HCT116 (cell line): ENCODE data around the gene C4orf50. TPM values are rescaled to one million over a fixed set of nuclear protein-coding genes. Genes with fewer than 3 reads are reported as not detected.

Experiments used
- ATAC-seq: fragments of 200-7000 bp; cut with Tn5 transposase; 2 replicates; pipeline ENCODE4 v1.9.1; 2020; ENCODE audit warnings: mild to moderate bottlenecking, moderate library complexity
- BruUV-seq: library from RNA; stranded (reverse); fragments of 400-500 nt; replicated peaks from 2 replicates; lab custom pipeline; 2021; lab: Mats Ljungman, UMichigan
- CTCF ChIA-PET: fragments of 300-600 bp; sonication (Branson Sonifier 250); formaldehyde crosslinking; loops from one replicate; lab custom pipeline; 2021; ENCODE audit warnings: antibody characterized with exemption; lab: Charles Lee
- POLR2A ChIA-PET: fragments of 300-600, 350-600 bp; sonication (Branson Sonifier 250); formaldehyde crosslinking; loops from one replicate; lab custom pipeline; 2021; ENCODE audit warnings: antibody characterized with exemption; lab: Charles Lee
- RAD21 ChIA-PET, 2 experiments: fragments of 300-600 bp; sonication (Branson Sonifier 250); formaldehyde crosslinking; loops; one replicate each; lab custom pipeline; 2023; ENCODE audit warnings: low total read pairs in 2 of 2; ENCODE audit not compliant: uncharacterized antibody in 2 of 2, unreplicated experiment in 2 of 2, low non-redundant PET in 1 of 2; lab: Charles Lee
- DNase-seq: peaks from one replicate; pipeline ENCODE4 v3.0.0-alpha.2; 2010; ENCODE audit warnings: low read depth, low spot score
- H2AFZ ChIP-seq: fragments of 200-600 bp; shearing (Covaris generic), sonication (generic); 2 replicates; pipeline ENCODE4 v1.6.1; 2017; ENCODE audit warnings: low read depth, mixed run types, mixed read lengths, antibody characterized with exemption, low read length; ENCODE audit not compliant: poor library complexity, severe bottlenecking
- H3K27ac ChIP-seq: 2 replicates; pipeline ENCODE4 v1.5.1; 2012; ENCODE audit warnings: low read depth, low read length
- H3K27me3 ChIP-seq: fragments of 200-600 bp; sonication (generic); 2 replicates; pipeline ENCODE4 v1.6.1; 2016; ENCODE audit warnings: mixed run types, low read length, mixed read lengths; ENCODE audit not compliant: insufficient read depth
- H3K36me3 ChIP-seq, 2 experiments: fragments of 200-500 bp in 1 of 2; fragments of 200-600 bp in 1 of 2; sonication (Bioruptor generic) in 1 of 2; sonication (generic) in 1 of 2; 2 replicates each; pipeline versions ENCODE4 v1.5.1 to v1.6.1; 2014 to 2016; ENCODE audit warnings: low read length in 2 of 2, inconsistent platforms in 1 of 2, mixed read lengths in 1 of 2, mixed run types in 1 of 2; ENCODE audit not compliant: insufficient read depth in 2 of 2, control insufficient read depth in 1 of 2
- H3K4me1 ChIP-seq, 2 experiments: fragments of 200-600 bp in 1 of 2; sonication (generic) in 1 of 2; 2 replicates each; pipeline versions ENCODE4 v1.5.1 to v1.6.1; 2012 to 2017; ENCODE audit warnings: low read length in 2 of 2, inconsistent platforms in 1 of 2, mild to moderate bottlenecking in 1 of 2, mixed read lengths in 1 of 2, mixed run types in 1 of 2, moderate library complexity in 1 of 2; ENCODE audit not compliant: insufficient read depth in 2 of 2, control insufficient read depth in 1 of 2
- H3K4me2 ChIP-seq: fragments of 200-600 bp; sonication (generic); 2 replicates; pipeline ENCODE4 v1.6.1; 2017; ENCODE audit warnings: mixed run types, low read length, mixed read lengths
- H3K4me3 ChIP-seq, 2 experiments: fragments of 200-600 bp in 1 of 2; sonication (generic) in 1 of 2; replicated peaks in 1 of 2; 2 replicates each; pipeline ENCODE4 v1.5.1; 2011 to 2016; ENCODE audit warnings: low read length in 2 of 2, control low read depth in 1 of 2, low read depth in 1 of 2, mild to moderate bottlenecking in 1 of 2, mixed read lengths in 1 of 2, mixed run types in 1 of 2
- H3K79me2 ChIP-seq: fragments of 200-600 bp; sonication (generic); 2 replicates; pipeline ENCODE4 v1.6.1; 2017; ENCODE audit warnings: mild to moderate bottlenecking, mixed run types, low read length, moderate library complexity, mixed read lengths; ENCODE audit not compliant: insufficient read depth
- H3K9ac ChIP-seq: fragments of 200-600 bp; sonication (generic); 2 replicates; pipeline ENCODE4 v1.6.1; 2016; ENCODE audit warnings: low read length, mixed read lengths
- H3K9me2 ChIP-seq: fragments of 200-600 bp; sonication (generic), shearing (Covaris generic); 2 replicates; pipeline ENCODE4 v1.6.1; 2017; ENCODE audit warnings: mixed run types, mild to moderate bottlenecking, moderate library complexity; ENCODE audit not compliant: insufficient read depth
- H3K9me3 ChIP-seq, 2 experiments: fragments of 200-500 bp in 1 of 2; fragments of 200-600 bp in 1 of 2; sonication (Bioruptor generic) in 1 of 2; sonication (generic) in 1 of 2; 2 replicates each; pipeline ENCODE4 v1.6.1; 2014 to 2017; ENCODE audit warnings: low read length in 2 of 2, mixed read lengths in 2 of 2, inconsistent platforms in 1 of 2, low read depth in 1 of 2, mild to moderate bottlenecking in 1 of 2, mixed run types in 1 of 2, moderate library complexity in 1 of 2; ENCODE audit not compliant: control insufficient read depth in 1 of 2, insufficient read depth in 1 of 2
- H4K20me1 ChIP-seq: fragments of 200-600 bp; sonication (generic), shearing (Covaris generic); 2 replicates; pipeline ENCODE4 v1.6.1; 2017; ENCODE audit warnings: mixed run types, mild to moderate bottlenecking, moderate library complexity; ENCODE audit not compliant: insufficient read depth
- ATF3 ChIP-seq: IDR thresholded peaks from 2 replicates; pipeline ENCODE4 v1.6.1; 2012
- CBX3 ChIP-seq: IDR thresholded peaks from 2 replicates; pipeline ENCODE4 v1.6.1; 2012; ENCODE audit warnings: low read depth
- CEBPB ChIP-seq: IDR thresholded peaks from 2 replicates; pipeline ENCODE4 v1.6.1; 2012; ENCODE audit warnings: low read depth
- CTCF ChIP-seq, 3 experiments: fragments of 200-600 bp in 1 of 3; sonication (generic) in 1 of 3; IDR thresholded peaks in 2 of 3; conservative IDR thresholded peaks in 1 of 3; 2 replicates each; pipeline ENCODE4 v1.5.1; 2012 to 2017; ENCODE audit warnings: low read depth in 2 of 3, low read length in 2 of 3, antibody characterized with exemption in 1 of 3, borderline replicate concordance in 1 of 3, control low read depth in 1 of 3, mild to moderate bottlenecking in 1 of 3, mixed read lengths in 1 of 3, mixed run types in 1 of 3, moderate library complexity in 1 of 3; ENCODE audit not compliant: insufficient read depth in 1 of 3
- EGR1 ChIP-seq: IDR thresholded peaks from 2 replicates; pipeline ENCODE4 v1.6.1; 2012; ENCODE audit warnings: low read depth
- ELF1 ChIP-seq: IDR thresholded peaks from 2 replicates; pipeline ENCODE4 v1.6.1; 2012; ENCODE audit warnings: low read depth, borderline replicate concordance
- EZH2phosphoT487 ChIP-seq: fragments of 200-600 bp; IDR thresholded peaks from 2 replicates; pipeline ENCODE4 v1.6.1; 2018; ENCODE audit warnings: antibody characterized with exemption, borderline replicate concordance
- FOSL1 ChIP-seq: IDR thresholded peaks from 2 replicates; pipeline ENCODE4 v1.6.1; 2012; ENCODE audit warnings: low read depth
- MAX ChIP-seq: IDR thresholded peaks from 2 replicates; pipeline ENCODE4 v1.6.1; 2012
- POLR2A ChIP-seq: IDR thresholded peaks from 2 replicates; pipeline ENCODE4 v1.7.0; 2011; ENCODE audit warnings: borderline replicate concordance; ENCODE audit not compliant: insufficient read depth, insufficient read length; ENCODE audit errors: extremely low read depth
- POLR2AphosphoS5 ChIP-seq: IDR thresholded peaks from 2 replicates; pipeline ENCODE4 v1.6.1; 2011; ENCODE audit warnings: mild to moderate bottlenecking, low read depth, low read length, moderate library complexity
- REST ChIP-seq: IDR thresholded peaks from 2 replicates; pipeline ENCODE4 v1.6.1; 2012; ENCODE audit warnings: low read depth
- SIN3A ChIP-seq: IDR thresholded peaks from 2 replicates; pipeline ENCODE4 v1.6.1; 2012; ENCODE audit warnings: low read depth
- SP1 ChIP-seq: IDR thresholded peaks from 2 replicates; pipeline ENCODE4 v1.6.1; 2012; ENCODE audit warnings: low read depth
- SRF ChIP-seq: IDR thresholded peaks from 2 replicates; pipeline ENCODE4 v1.6.1; 2012; ENCODE audit warnings: low read depth
- TCF7L2 ChIP-seq: IDR thresholded peaks from 2 replicates; pipeline ENCODE4 v1.7.0; 2011; ENCODE audit warnings: borderline replicate concordance, inconsistent platforms; ENCODE audit not compliant: insufficient read depth, insufficient read length; ENCODE audit errors: extremely low read depth
- YY1 ChIP-seq: IDR thresholded peaks from 2 replicates; pipeline ENCODE4 v1.6.1; 2011; ENCODE audit warnings: low read length, low read depth, moderate library complexity, mild to moderate bottlenecking; ENCODE audit not compliant: insufficient replicate concordance; ENCODE audit errors: extremely low read depth
- ZBTB33 ChIP-seq: IDR thresholded peaks from 2 replicates; pipeline ENCODE4 v1.6.1; 2011; ENCODE audit warnings: mild to moderate bottlenecking, low read length, moderate library complexity; ENCODE audit not compliant: insufficient replicate concordance; ENCODE audit errors: extremely low read depth
- ZFX ChIP-seq: fragments of 450-650 bp; IDR thresholded peaks from 2 replicates; pipeline ENCODE4 v1.6.1; 2017
- ZNF274 ChIP-seq: fragments of 200-500 bp; sonication (Bioruptor generic); IDR thresholded peaks from 2 replicates; pipeline ENCODE4 v1.6.1; 2014; ENCODE audit warnings: mild to moderate bottlenecking, low read depth, low read length, inconsistent platforms
- intact Hi-C: fragments of 100-400 bp; cut with micrococcal nuclease; formaldehyde crosslinking; loops from 2 replicates; pipeline ENCODE4 v1.10.0; 2022
- total RNA-seq: library from RNA; stranded (reverse); gene quantifications from one replicate; pipeline ENCODE4 v1.2.1, GENCODE V29; 2021; ENCODE audit not compliant: unreplicated experiment

Gene C4orf50
- total RNA-seq, 1 experiment from 2014 or later: not detected

GRCh38 chr4:5854929-5855328 lies 163.3 kb downstream of the C4orf50 start:
- Histone ChIP-seq H3K27ac (no peak overlapping the region), H3K36me3 (no peaks in the 10 kb centered on the region), H2AFZ (no peak overlapping the region), H4K20me1 (no peaks in the 10 kb centered on the region), H3K9me3 (no peaks in the 10 kb centered on the region), H3K79me2 (no peaks in the 10 kb centered on the region), H3K9me2 (no peaks in the 10 kb centered on the region), H3K4me3 (no peak overlapping the region), H3K9ac (no peak overlapping the region), H3K27me3 (peaks cover 61% of the 10 kb centered on the region), H3K4me1 (no peaks in the 10 kb centered on the region), H3K4me2 (no peak overlapping the region)
- ChIA-PET RAD21 (no interaction called here), POLR2A (no interaction called here), CTCF (no interaction called here)
- BruUV-seq: no TSS peak
- intact Hi-C loops: no loop called here
- TF ChIP-seq POLR2A (no peak), MAX (no peak), EZH2phosphoT487 (no peak), ZFX (no peak), ZNF274 (no peak), POLR2AphosphoS5 (no peak), ATF3 (no peak), ZBTB33 (no peak), SP1 (no peak), CBX3 (no peak), FOSL1 (no peak), CEBPB (no peak), EGR1 (no peak), SRF (no peak), YY1 (no peak), SIN3A (no peak), REST (no peak), TCF7L2 (no peak), ELF1 (no peak), CTCF (IDR thresholded peaks at IDR 0.05 in 2 of 3, conservative IDR thresholded peaks at IDR 0.05 in 1 of 3; ENCODE audit: borderline replicate concordance in 1 of 3, insufficient read depth in 1 of 3, low read depth in 2 of 3, low read length in 2 of 3) (no peak)
- no peak for DNase-seq
- no peak for ATAC-seq
